ENCODE results near the gene VSX2. TPM values are rescaled to one million over a fixed set of nuclear protein-coding genes. Genes with fewer than 3 reads are reported as not detected.

Gene VSX2
- total RNA-seq, 1 experiment from 2014 or later, result not detected

DNA sequence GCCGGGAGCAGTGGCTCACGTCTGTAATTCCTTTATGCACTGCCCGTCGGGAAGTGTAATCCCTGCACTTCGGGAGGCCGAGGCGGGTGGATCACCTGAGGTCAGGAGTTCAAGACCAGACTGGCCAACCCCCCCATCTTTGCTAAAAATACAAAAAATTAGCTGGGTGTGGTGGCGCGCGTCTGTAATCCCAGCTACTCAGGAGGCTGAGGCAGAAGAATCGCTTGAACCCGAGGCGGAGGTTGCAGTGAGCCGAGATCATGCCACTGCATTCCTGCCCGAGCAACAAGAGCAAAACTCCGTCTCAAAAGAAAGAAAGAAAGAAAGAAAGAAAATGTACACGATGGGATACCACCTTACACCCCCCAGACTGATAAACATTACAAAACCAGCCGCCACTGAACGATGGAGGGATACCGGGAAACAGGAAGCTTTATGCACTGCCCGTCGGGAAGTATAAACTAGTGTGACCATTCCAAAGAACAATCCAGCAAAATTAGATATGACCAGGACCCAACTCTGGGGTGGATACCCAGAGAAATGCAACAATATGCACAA lies 62.4 kb downstream of the VSX2 start:
- TF ChIP-seq, protein P1, sequence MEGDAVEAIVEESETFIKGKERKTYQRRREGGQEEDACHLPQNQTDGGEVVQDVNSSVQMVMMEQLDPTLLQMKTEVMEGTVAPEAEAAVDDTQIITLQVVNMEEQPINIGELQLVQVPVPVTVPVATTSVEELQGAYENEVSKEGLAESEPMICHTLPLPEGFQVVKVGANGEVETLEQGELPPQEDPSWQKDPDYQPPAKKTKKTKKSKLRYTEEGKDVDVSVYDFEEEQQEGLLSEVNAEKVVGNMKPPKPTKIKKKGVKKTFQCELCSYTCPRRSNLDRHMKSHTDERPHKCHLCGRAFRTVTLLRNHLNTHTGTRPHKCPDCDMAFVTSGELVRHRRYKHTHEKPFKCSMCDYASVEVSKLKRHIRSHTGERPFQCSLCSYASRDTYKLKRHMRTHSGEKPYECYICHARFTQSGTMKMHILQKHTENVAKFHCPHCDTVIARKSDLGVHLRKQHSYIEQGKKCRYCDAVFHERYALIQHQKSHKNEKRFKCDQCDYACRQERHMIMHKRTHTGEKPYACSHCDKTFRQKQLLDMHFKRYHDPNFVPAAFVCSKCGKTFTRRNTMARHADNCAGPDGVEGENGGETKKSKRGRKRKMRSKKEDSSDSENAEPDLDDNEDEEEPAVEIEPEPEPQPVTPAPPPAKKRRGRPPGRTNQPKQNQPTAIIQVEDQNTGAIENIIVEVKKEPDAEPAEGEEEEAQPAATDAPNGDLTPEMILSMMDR (conservative IDR thresholded peaks at IDR 0.05; ENCODE audit: low read depth, low read length), result no peak
- TF ChIP-seq EZH2phosphoT487 (IDR thresholded peaks at IDR 0.05; ENCODE audit: borderline replicate concordance, low read length) (no peak), EZH2 (IDR thresholded peaks at IDR 0.05; ENCODE audit: low read length, unreplicated experiment) (no peak)
- DNase-seq (no peak), ATAC-seq (no peak)
- peak overlapping the region; percentile 71 for H3K9ac ChIP-seq (ENCODE audit: low read length)
- no peaks in the 10 kb centered on the region for H3K27me3 ChIP-seq (ENCODE audit: low read length)
- H3K27ac ChIP-seq (ENCODE audit: low read length), result no peak overlapping the region
- H3K9me2 ChIP-seq (replicated peaks; ENCODE audit: low read length), result no peaks in the 10 kb centered on the region
- H2AFZ ChIP-seq (ENCODE audit: low read length), result peak overlapping the region; percentile 91
- H3K4me1 ChIP-seq (ENCODE audit: insufficient read depth, low read length), result peaks cover 17% of the 10 kb centered on the region; the same call in 1 of the 2 replicates
- POLR2A ChIA-PET (ENCODE audit: unreplicated experiment), result interaction anchor here (0.7 kb wide), 1 partner anchor 110 kb away, joined by 3 read pairs; no protein-coding TSS in a partner anchor
- intact Hi-C loops (cut with micrococcal nuclease), result no loop called here
- H3K79me2 ChIP-seq (ENCODE audit: low read length), result peaks cover 27% of the 10 kb centered on the region
- peaks cover 8% of the 10 kb centered on the region for H3K36me3 ChIP-seq (ENCODE audit: low read depth, low read length)
- no peaks in the 10 kb centered on the region for H4K20me1 ChIP-seq (ENCODE audit: low read length)
- no peaks in the 10 kb centered on the region for H3F3A ChIP-seq (ENCODE audit: low read length, unreplicated experiment)
- peak overlapping the region; percentile 93 for H3K4me2 ChIP-seq (ENCODE audit: low read length)
- no peaks in the 10 kb centered on the region for H3K9me3 ChIP-seq (ENCODE audit: low read length)
- CTCF ChIA-PET, result no interaction called here
- peak overlapping the region; percentile 87 for H3K4me3 ChIP-seq (ENCODE audit: low read length)
- no TSS peak for BruUV-seq (replicated peaks)

DNA sequence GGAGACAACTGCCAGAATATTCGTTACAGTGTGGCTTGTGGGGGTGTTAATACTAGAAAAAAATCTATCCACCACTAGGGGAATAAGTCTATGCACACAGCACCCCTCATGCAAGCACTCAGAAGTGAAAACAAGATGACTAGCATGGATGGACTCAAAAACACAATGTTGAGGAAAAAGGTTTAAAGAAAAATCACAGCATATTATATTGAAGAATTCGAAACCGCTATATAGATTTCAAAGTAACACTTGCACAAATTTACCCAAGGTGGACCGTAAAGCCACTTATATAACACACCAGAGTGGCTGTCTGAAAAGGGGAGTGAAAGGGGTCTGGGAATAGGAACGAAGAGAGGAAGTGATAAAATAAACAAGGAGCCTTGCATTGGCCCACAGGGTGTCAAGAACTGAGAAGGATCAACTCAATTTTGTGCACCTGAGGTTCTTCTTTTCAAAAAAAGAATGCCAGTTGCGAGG lies 62.9 kb downstream of the VSX2 start:
- DNase-seq (peak; percentile 43), ATAC-seq (peak; percentile 58)
- Histone ChIP-seq H3K79me2 (ENCODE audit: low read length) (peaks cover 27% of the 10 kb centered on the region), H3K36me3 (ENCODE audit: low read depth, low read length) (peaks cover 5% of the 10 kb centered on the region), H3K4me2 (ENCODE audit: low read length) (peak overlapping the region; percentile 93), H3K4me3 (ENCODE audit: low read length) (peak overlapping the region; percentile 87), H3K27ac (ENCODE audit: low read length) (no peak overlapping the region), H3K9ac (ENCODE audit: low read length) (peak overlapping the region; percentile 71), H3K27me3 (ENCODE audit: low read length) (no peaks in the 10 kb centered on the region), H3K4me1 (ENCODE audit: insufficient read depth, low read length) (peaks cover 17% of the 10 kb centered on the region; the same call in 1 of the 2 replicates), H3K9me2 (replicated peaks; ENCODE audit: low read length) (no peaks in the 10 kb centered on the region), H3F3A (ENCODE audit: low read length, unreplicated experiment) (no peaks in the 10 kb centered on the region), H2AFZ (ENCODE audit: low read length) (peak overlapping the region; percentile 91), H3K9me3 (ENCODE audit: low read length) (no peaks in the 10 kb centered on the region), H4K20me1 (ENCODE audit: low read length) (no peaks in the 10 kb centered on the region)
- BruUV-seq (replicated peaks), result TSS peak; percentile 56
- POLR2A ChIA-PET (ENCODE audit: unreplicated experiment), result interaction anchor here (0.7 kb wide), 1 partner anchor 110 kb away, joined by 3 read pairs; no protein-coding TSS in a partner anchor
- intact Hi-C loops (cut with micrococcal nuclease), result no loop called here
- no peak for TF ChIP-seq EZH2phosphoT487 (IDR thresholded peaks at IDR 0.05; ENCODE audit: borderline replicate concordance, low read length)
- TF ChIP-seq, protein P1 (conservative IDR thresholded peaks at IDR 0.05; ENCODE audit: low read depth, low read length), result peak; percentile 51
- CTCF ChIA-PET, result no interaction called here

Data from PC-3 (cell line).